Left colon (tissue), 2 donors: ENCODE data around the gene PYM1. TPM values are rescaled to one million over a fixed set of nuclear protein-coding genes. Genes with fewer than 3 reads are reported as not detected.
A peak's percentile ranks its signal among the peaks of the same experiment; 100 is the strongest.

Experiments
- ATAC-seq: fragments of 200-7000 bp; cut with Tn5 transposase; one replicate; pipeline ENCODE4 v1.9.1; 2020; ENCODE audit warnings: mild to moderate bottlenecking, moderate library complexity
- DNase-seq, 2 donors: peaks; one replicate each; pipeline ENCODE4 v3.0.0-alpha.2; 2020
- intact Hi-C, 2 donors: fragments of 100-400 bp; cut with DNase I in 1 of 2; cut with micrococcal nuclease in 1 of 2; formaldehyde crosslinking; loops; one replicate each; pipeline versions ENCODE4 v1.11.2 to v1.14.0; 2022; cut with DNase I, micrococcal nuclease
- long read RNA-seq: library from polyadenylated mRNA; unstranded; transcript quantifications from one replicate; pipeline ENCODE4 v2.0.0, GENCODE V29; 2021
- total RNA-seq, 2 donors: library from RNA; stranded (reverse); fragmentation: NEBNext Ultra II Directional; extraction: Animal tissue kit (Norgen Biotek cat#: 25700); gene quantifications; one replicate each; pipeline ENCODE4 v1.2.1, GENCODE V29; 2021
- donor health status: DM: no; HTN: no; CAD: no.
- donor health status: DM: yes; HTN: yes; CAD: no.

The PYM1 gene
- total RNA-seq = 10 to 100 TPM; 41.7 to 45.0 TPM
- long read RNA-seq, transcript PYM1-203 (3 exons, 1,226 nt) = major isoform, 51 of 64 reads
- long read RNA-seq, partial matches to known transcripts = 3 of 64 reads
- long read RNA-seq, other reads (novel, unspliced or antisense) = 5 of 64 reads

DNA sequence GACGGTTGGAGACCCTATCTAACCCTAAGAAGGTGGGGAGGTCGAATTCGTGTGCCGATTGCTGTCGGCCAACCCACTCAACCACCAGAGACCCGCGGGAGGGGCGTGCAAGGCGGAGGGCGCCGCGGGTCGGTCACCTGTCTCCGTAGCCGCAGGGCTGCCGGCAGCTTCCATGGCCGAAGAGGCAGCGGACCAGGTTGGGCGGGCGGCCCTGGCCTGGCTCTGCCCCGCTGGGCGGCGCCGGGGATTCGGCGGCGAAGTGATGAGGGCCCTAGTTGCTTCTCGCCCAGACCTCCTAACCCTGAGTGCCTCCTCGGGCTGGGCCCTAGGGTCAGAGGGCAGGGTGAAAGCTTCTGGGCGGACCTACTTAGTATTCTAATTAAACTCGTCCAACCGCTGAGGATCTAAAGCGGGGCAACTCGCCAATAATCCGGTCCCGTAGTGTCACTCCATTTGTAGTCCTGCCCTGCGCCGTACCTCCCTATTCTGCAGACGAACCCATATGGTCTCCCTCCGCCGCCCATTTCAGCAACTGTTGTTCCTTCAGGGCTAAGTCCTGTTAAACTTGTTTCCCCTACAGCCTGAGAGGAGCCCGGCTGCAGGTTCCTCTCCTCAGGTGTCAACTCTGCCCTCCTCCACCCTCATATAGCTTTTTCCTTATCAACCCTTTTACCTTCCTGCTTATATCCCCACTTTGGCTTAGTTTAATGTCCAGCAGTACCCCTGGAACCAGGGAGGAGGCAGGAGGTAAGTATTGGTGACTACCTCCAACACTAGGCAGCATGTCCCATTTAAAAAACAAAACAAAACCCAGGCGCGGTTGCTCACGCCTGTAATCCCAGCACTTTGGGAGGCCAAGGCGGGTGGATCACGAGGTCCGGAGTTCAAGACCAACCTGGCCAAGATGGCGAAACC is at the start of gene PYM1:
Gene PYM1, minus strand, starts transcription at position 307 of the 915 bp plus-strand sequence. Its CDS starts 133 bp downstream, at position 174.
- DNase-seq = peak; percentile 91 to 95
- intact Hi-C loops = loop anchor here in 1 of 2 donors (10.0 kb wide), 1 partner anchor 103 kb away; the partner anchor contains the start of gene DNAJC14
- peak; percentile 47 for ATAC-seq

- DNase-seq (peak; percentile 66), ATAC-seq (peak; percentile 57)
- intact Hi-C loops = loop anchor here in 1 of 2 donors (5.0 kb wide), 1 partner anchor 42 kb away; the partner anchor contains the start of gene DGKA
These were observed 46.6 kb upstream of the PYM1 start for GRCh38 chr12:55974308-55974730.

DNA sequence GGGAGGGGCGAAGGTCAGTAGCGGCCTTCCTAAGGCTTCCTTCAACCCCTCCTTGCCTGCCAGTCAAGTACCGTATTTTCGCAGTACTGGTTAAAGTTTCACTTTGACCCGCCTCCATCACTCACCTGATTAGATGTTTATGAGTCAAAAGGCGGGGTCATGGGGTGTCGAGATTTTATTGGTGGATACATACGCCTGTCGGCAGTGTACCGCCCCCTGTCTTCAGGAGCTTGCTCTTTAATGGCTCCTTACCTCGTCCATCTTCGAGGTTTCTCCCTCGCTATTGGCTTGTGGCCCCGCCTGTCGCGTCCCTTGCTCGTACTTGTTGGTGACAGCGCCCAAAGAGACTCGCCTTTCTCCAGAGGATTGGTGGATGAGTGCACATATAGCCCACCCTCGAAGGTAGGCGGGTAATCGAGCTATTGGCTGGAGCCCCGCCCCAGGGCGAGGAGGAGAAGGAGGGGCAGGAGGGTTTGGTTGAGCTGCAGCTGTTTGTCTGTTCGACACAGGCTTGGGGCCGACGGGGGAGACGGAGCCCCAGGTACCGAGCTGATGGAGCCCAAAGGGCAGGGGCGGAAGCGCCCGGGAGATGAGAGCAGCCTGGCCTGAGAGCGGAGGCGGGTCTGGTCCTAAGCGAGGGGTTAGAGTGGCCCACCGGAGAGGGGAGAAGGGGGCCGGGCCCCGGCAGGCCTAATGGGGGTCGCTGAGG is 46.1 kb upstream of the PYM1 start, which contains the start of gene RAB5B:
Gene RAB5B, plus strand, starts transcription at position 480 of the 709 bp plus-strand sequence. CDS start 12,883 bp downstream, outside the sequence.
- DNase-seq = peak; percentile 97 to 100
- intact Hi-C loops = loop anchor here in 1 of 2 donors (5.0 kb wide), 1 partner anchor 41 kb away; the partner anchor contains the start of gene DGKA
- peak; percentile 84 for ATAC-seq

- intact Hi-C loops = loop anchor here in 1 of 2 donors (5.0 kb wide), 1 partner anchor 41 kb away; the partner anchor contains the start of gene DGKA
- DNase-seq (peak in 1 of 2 donors; percentile 35), ATAC-seq (peak; percentile 25)
These were observed 45.4 kb upstream of the PYM1 start for GRCh38 chr12:55972911-55973598.

GRCh38 chr12:55972456-55972855 is 44.8 kb upstream of the PYM1 start:
- no peak for ATAC-seq
- no peak for DNase-seq
- intact Hi-C loops = loop anchor here in 1 of 2 donors (5.0 kb wide), 1 partner anchor 40 kb away; the partner anchor contains the start of gene DGKA

DNA sequence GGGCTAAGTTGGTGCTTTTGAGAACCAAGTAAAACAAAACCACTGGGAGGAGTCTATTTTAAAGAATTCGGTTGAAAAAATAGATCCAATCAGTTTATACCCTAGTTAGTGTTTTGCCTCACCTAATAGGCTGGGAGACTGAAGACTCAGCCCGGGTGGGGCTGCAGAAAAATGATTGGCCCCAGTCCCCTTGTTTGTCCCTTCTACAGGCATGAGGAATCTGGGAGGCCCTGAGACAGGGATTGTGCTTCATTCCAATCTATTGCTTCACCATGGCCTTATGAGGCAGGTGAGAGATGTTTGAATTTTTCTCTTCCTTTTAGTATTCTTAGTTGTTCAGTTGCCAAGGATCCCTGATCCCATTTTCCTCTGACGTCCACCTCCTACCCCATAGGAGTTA is 44.3 kb upstream of the PYM1 start:
- no peak for ATAC-seq
- intact Hi-C loops = loop anchor here in 1 of 2 donors (5.0 kb wide), 1 partner anchor 40 kb away; the partner anchor contains the start of gene DGKA
- no peak for DNase-seq

DNA sequence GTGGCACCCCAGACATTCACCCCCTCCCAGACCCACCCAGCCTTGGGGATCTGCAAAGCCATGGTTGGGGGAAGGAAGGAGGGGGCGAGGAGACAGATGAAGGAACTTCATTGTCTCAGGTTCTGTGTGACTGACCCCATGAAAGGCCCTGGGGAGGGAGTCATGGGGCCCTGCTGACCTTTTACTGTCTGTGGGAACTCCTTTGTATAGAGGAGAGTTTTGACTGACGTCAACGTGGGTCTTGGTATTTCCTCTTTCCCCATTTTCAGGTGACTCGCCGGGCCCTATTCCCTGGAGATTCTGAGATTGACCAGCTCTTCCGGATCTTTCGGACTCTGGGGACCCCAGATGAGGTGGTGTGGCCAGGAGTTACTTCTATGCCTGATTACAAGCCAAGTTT is 43.1 kb upstream of the PYM1 start:
- intact Hi-C loops = loop anchor here in 1 of 2 donors (5.0 kb wide), 1 partner anchor 38 kb away; the partner anchor contains the start of gene DGKA
- DNase-seq (no peak), ATAC-seq (no peak)

DNA sequence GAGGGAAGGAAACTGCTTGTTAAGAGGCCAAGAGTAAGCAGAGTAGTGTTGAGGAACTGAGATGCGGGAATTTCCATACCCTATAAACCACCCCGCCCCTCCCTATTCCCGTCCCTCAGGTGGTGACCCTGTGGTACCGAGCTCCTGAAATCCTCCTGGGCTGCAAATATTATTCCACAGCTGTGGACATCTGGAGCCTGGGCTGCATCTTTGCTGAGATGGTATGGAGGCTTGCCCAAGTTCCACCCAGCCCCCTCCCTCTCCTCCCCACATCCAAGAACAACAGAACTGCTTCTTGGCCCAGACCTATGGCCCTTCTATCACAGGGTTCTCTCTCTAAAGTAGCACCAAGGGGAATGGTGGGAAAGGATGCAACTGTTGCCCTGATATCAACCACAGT is 41.7 kb upstream of the PYM1 start:
- no peak for ATAC-seq
- intact Hi-C loops = no loop called here

GRCh38 chr12:55966408-55967281 is 39.0 kb upstream of the PYM1 start, which contains the start of gene CDK2:
Gene CDK2 (plus strand): TSS chr12:55966830. CDS start chr12:55967009, 179 bp downstream.
- intact Hi-C loops = no loop called here
- DNase-seq (peak; percentile 94 to 98), ATAC-seq (peak; percentile 98)

More for the DNA sequence above, 41.7 kb upstream of the PYM1 start:
- no peak for DNase-seq

DNA sequence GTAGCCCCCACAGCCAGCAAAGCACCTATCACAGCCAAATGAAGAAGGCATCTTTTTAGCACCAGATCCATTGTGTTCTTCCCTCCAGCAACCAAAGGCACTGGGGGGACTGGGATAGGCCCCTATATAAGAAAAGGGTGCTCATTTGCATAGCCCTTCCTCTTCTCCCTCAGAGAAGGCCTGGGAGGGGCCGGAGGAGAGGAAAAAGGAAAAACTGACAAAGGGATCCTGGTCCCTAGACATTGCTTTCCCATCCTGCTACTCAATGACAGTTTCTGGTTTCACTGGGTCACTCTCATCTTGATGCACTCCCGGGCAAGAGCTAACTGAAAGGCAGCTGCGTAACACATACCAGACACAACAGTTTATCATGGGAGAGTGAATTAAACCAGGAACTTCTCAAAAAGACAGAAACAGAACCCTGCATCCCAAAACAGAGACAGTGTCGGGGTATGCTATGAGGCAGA is 38.3 kb upstream of the PYM1 start, which contains the start of gene PMEL:
Gene PMEL, minus strand, starts transcription at position 102 of the 467 bp plus-strand sequence. Its CDS starts 31 bp downstream, at position 71.
- DNase-seq (no peak), ATAC-seq (peak; percentile 23)
- intact Hi-C loops = no loop called here

DNA sequence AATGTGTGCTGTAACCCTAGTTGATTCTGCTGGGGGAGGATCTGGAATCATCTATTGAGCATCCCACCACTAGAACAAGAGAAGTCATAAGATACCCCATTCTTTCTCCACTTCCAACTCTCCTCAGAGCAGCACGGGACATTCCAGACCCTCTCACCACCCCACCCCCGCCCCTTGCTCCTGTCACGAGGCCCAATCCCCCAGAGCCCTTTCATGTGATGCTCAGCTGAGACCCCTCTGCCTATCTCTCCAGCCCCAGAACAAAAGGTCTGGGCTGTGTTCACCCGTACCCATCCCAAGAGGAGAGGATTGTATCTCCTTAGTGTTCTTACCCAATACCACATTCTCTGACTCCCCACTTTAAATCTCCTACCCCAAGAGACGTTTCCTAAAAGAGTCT is 37.5 kb upstream of the PYM1 start:
- DNase-seq = no peak
- intact Hi-C loops = no loop called here
- ATAC-seq = no peak

DNA sequence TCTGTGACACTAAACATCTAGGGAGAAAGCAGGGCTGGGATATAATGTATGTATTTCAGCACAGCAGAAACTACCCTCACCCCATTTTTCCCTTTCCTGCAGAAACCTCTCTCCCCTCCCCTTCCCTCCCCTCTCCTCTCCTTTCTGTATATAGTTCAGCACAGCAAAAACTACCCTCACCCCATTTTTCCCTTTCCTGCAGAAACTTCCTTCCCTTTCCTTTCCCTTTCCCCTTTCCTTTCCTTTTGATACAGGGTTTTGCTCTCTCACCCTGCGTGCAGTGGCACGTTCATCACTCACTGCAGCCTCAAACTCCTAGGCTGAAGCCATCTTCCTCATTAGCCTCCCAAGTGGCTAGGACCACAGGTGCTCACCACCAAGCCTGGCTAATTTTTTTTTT is 36.1 kb upstream of the PYM1 start:
- DNase-seq = no peak
- intact Hi-C loops = no loop called here
- ATAC-seq = no peak

DNA sequence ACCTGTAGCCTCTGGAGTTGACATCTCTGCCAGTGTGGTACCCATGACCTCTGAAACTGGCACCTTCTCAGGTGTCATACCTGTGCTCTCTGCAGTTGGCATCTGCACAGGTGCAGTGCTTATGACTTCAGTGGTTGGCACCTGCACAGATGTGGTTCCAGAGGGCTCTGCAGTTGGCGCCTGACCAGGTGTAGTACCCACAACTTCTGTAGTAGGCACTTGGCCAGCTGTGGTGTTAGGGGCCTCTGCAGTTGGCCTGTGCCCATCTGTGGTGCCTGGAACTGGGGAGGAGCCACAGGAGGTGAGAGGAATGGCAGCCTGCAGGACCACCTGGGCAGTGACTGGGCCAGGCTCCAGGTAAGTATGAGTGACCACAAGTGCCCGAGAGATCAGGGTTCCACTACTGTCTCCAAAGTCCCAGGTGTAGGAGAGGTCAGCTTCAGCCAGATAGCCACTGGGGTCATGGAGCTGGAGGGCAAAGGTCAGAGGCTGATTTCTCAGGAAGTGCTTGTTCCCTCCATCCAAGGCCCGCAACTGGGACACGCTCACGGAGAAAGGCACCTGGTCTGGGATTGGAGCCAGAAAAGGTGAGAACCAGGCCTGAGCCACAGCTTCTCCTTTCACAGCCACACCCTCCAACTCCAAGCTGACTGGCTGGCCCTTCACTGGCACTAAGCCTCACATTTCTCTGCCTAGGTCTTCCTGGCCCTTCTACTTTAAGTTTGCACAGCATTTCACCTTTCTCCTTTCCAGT is 29.6 kb upstream of the PYM1 start:
- intact Hi-C loops = no loop called here
- ATAC-seq (peak; percentile 88), DNase-seq (peak; percentile 51 to 62)

DNA sequence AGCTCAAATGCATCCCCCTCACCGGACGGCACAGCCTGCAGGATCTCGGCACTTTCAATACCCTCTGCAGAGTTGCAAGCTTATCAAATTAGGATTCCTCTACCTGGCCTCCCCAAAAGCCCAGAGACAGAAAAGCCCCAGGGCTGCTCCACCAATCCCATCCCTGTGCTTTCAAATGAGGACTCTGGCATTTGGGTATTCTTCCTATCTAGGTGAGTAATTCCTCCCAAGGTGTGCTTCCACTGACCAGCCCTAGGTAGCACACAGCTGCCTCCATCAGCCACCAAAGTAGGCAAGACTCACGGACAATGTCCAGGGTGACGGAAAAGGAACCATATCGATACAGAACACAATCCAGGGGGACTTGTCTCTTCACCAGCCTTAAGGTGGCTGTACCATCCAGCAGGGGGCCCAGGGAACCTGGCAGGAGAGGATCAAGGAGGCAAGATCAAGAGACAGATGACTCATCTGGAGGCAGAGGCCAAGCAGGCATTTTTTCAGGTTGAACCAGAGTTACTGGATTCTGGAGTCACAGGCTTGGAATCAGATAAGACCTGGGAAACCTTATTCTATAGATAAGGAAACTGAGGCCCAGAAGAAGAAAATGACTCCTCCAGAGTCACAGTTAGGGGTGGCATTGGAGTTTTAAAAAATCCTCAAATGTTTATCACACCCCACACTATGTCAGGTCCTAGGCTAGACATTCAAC is 28.3 kb upstream of the PYM1 start:
- intact Hi-C loops = no loop called here
- DNase-seq = no peak
- peak; percentile 54 for ATAC-seq

GRCh38 chr12:55955344-55955743 is 27.6 kb upstream of the PYM1 start:
- ATAC-seq (peak; percentile 2), DNase-seq (no peak)

DNA sequence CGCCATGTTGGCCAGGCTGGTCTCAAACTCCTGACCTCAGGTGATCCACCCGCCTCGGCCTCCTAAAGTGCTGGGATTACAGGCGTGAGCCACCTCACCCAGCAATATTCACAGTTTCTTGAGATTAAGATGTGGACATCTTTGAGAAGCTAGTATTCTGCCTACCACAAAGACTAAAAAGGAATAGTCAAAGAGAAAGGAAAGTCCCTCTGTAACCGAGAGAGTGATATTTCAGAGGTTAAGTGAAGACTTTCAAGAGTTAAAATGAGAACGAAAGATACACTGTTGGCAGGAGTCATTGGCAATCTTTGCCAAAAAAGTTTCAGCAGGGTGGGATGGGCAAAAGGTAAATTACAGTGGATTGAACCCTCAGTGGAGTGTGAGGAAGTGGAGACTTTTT is 18.9 kb upstream of the PYM1 start:
- DNase-seq (no peak), ATAC-seq (no peak)
- intact Hi-C loops = no loop called here

More at GRCh38 chr12:55955344-55955743, 27.6 kb upstream of the PYM1 start:
- intact Hi-C loops = no loop called here
